ENCODE data around the gene HOXA10.

DNA sequence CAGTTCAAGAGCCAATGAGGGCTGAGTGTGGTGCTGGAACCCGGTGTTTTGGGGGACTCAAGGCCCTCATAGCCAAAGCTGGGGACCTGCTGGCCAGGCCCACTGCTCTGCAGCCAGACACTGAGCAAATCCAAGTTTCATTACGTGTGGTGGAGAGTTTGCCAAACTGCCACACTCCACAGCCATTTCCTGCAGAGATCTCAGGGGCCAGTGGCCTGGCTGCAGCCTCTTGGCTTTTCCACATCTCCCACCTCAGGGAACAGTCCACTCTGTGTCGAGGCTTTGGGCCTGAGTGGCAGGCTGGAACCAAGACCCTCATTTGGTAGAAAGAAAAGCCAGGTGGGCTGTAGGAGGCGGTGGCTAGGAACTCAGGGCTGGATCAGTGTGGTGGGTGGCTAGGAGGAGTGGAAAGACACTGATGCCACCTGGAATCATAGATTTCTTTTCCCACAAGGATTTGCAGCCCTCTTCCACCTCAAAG lies 7.7 kb upstream of the HOXA10 start:
- TF ChIP-seq POLR2AphosphoS5 (IDR thresholded peaks at IDR 0.05; ENCODE audit: low read depth, low read length): no peak
- no peak for TF ChIP-seq POLR2A (IDR thresholded peaks at IDR 0.05; ENCODE audit: low read depth, low read length)
- no peak for TF ChIP-seq TAF1 (IDR thresholded peaks at IDR 0.05; ENCODE audit: borderline replicate concordance, low read depth, low read length)

Measured in GM12892 (cell line).